Measurements from ENCODE around the gene SCN1A.

The SCN1A gene

DNA sequence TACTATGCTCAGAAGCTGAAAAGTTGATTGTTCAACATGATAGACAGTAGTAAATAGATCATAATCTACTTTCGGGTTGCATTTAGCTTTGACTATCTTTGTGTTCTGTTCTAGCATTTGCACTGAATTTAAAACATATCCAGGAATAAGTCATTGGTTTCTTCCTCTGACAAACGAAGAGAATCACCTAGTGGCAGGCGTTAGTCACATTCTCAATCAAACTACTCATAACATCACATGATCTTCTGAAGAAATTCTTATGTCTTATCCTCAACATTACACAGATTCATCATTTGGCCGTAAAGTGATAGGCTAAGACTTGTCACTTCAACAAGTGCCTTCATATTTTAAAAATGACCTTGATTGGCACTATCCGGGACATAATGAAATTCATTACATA is 110.6 kb downstream of the SCN1A start:
- Histone ChIP-seq H3K36me3 (ENCODE audit: insufficient read depth, low read length) (no peaks in the 10 kb centered on the region), H3K4me2 (ENCODE audit: low read depth, low read length, poor library complexity, severe bottlenecking) (no peak overlapping the region), H3F3A (ENCODE audit: low read depth) (no peaks in the 10 kb centered on the region), H4K20me1 (ENCODE audit: insufficient read depth, low read length, poor library complexity, severe bottlenecking) (no peaks in the 10 kb centered on the region), H3K9me3 (ENCODE audit: insufficient read depth, low read depth, low read length) (no peaks in the 10 kb centered on the region), H3K9me2 (replicated peaks; ENCODE audit: low read depth, low read length) (no peaks in the 10 kb centered on the region), H3K4me3 (ENCODE audit: low read length, poor library complexity, severe bottlenecking) (no peak overlapping the region), H3K4me1 (ENCODE audit: insufficient read depth, low read length, poor library complexity, severe bottlenecking) (no peaks in the 10 kb centered on the region), H3K9ac (ENCODE audit: low read depth, low read length, poor library complexity, severe bottlenecking) (no peak overlapping the region), H3K79me2 (ENCODE audit: insufficient read depth, low read length) (no peaks in the 10 kb centered on the region), H3K27me3 (ENCODE audit: insufficient read depth, low read length, poor library complexity, severe bottlenecking) (no peaks in the 10 kb centered on the region), H2AFZ (ENCODE audit: low read length) (no peak overlapping the region)
- TF ChIP-seq EZH2phosphoT487 (IDR thresholded peaks at IDR 0.05; ENCODE audit: borderline replicate concordance): no peak

DNA sequence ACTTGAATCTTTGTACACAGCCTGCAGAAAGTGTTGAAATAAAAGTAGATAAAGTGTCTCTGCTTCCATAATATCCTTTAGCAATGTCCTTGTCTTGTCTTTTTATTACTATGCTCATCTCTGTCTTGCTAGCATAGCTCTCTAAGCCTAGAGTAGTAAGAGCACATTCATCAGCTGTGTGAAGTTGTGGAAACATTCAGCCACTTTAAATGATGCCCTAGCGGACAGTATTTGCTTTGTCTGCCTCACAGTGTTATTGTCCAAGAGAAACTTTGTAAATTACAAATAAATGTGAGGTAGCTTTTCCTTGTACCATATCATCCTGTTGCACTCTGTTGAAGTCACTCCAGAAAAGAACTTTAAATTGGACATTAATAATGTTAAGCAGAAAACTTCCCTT is 113.9 kb downstream of the SCN1A start:
- Histone ChIP-seq H2AFZ (ENCODE audit: low read length) (no peak overlapping the region), H3K27me3 (ENCODE audit: insufficient read depth, low read length, poor library complexity, severe bottlenecking) (no peaks in the 10 kb centered on the region), H3K4me2 (ENCODE audit: low read depth, low read length, poor library complexity, severe bottlenecking) (no peak overlapping the region), H3K9me3 (ENCODE audit: insufficient read depth, low read depth, low read length) (no peaks in the 10 kb centered on the region), H3F3A (ENCODE audit: low read depth) (no peaks in the 10 kb centered on the region), H3K79me2 (ENCODE audit: insufficient read depth, low read length) (no peaks in the 10 kb centered on the region), H3K4me3 (ENCODE audit: low read length, poor library complexity, severe bottlenecking) (no peak overlapping the region), H3K9me2 (replicated peaks; ENCODE audit: low read depth, low read length) (no peaks in the 10 kb centered on the region), H4K20me1 (ENCODE audit: insufficient read depth, low read length, poor library complexity, severe bottlenecking) (no peaks in the 10 kb centered on the region), H3K4me1 (ENCODE audit: insufficient read depth, low read length, poor library complexity, severe bottlenecking) (no peaks in the 10 kb centered on the region), H3K36me3 (ENCODE audit: insufficient read depth, low read length) (no peaks in the 10 kb centered on the region), H3K9ac (ENCODE audit: low read depth, low read length, poor library complexity, severe bottlenecking) (no peak overlapping the region)
- TF ChIP-seq EZH2phosphoT487 (IDR thresholded peaks at IDR 0.05; ENCODE audit: borderline replicate concordance): no peak
- TF ChIP-seq, protein P1, sequence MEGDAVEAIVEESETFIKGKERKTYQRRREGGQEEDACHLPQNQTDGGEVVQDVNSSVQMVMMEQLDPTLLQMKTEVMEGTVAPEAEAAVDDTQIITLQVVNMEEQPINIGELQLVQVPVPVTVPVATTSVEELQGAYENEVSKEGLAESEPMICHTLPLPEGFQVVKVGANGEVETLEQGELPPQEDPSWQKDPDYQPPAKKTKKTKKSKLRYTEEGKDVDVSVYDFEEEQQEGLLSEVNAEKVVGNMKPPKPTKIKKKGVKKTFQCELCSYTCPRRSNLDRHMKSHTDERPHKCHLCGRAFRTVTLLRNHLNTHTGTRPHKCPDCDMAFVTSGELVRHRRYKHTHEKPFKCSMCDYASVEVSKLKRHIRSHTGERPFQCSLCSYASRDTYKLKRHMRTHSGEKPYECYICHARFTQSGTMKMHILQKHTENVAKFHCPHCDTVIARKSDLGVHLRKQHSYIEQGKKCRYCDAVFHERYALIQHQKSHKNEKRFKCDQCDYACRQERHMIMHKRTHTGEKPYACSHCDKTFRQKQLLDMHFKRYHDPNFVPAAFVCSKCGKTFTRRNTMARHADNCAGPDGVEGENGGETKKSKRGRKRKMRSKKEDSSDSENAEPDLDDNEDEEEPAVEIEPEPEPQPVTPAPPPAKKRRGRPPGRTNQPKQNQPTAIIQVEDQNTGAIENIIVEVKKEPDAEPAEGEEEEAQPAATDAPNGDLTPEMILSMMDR (conservative IDR thresholded peaks at IDR 0.05; ENCODE audit: low read length): no peak

DNA sequence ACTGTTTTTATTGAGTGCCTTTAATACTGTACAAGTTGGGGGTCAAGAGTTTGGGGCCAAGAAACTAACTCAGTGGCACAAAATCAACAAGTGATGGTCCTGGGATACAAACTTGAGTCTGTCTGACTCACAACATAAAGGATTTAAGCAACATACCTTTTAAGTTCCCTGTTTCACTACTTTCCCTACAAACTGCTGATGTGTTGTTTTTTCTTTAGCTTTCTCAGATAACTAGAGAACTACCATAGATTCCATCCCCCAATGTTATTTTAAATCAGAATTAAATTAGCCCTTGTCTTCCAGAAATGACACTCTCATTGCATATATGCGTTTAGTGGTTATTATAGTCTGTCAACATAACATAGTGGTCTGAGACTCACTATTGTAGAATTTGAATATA is 116.2 kb downstream of the SCN1A start:
- no peaks in the 10 kb centered on the region for H3K9me2 ChIP-seq (replicated peaks; ENCODE audit: low read depth, low read length)
- H3K27me3 ChIP-seq (ENCODE audit: insufficient read depth, low read length, poor library complexity, severe bottlenecking): no peaks in the 10 kb centered on the region
- no peaks in the 10 kb centered on the region for H4K20me1 ChIP-seq (ENCODE audit: insufficient read depth, low read length, poor library complexity, severe bottlenecking)
- no peaks in the 10 kb centered on the region for H3K79me2 ChIP-seq (ENCODE audit: insufficient read depth, low read length)
- H2AFZ ChIP-seq (ENCODE audit: low read length): no peak overlapping the region
- no peaks in the 10 kb centered on the region for H3K9me3 ChIP-seq (ENCODE audit: insufficient read depth, low read depth, low read length)
- no peaks in the 10 kb centered on the region for H3F3A ChIP-seq (ENCODE audit: low read depth)
- H3K9ac ChIP-seq (ENCODE audit: low read depth, low read length, poor library complexity, severe bottlenecking): no peak overlapping the region
- TF ChIP-seq, protein P1 (conservative IDR thresholded peaks at IDR 0.05; ENCODE audit: low read length): no peak
- no peak for TF ChIP-seq EZH2phosphoT487 (IDR thresholded peaks at IDR 0.05; ENCODE audit: borderline replicate concordance)
- H3K4me1 ChIP-seq (ENCODE audit: insufficient read depth, low read length, poor library complexity, severe bottlenecking): no peaks in the 10 kb centered on the region
- H3K4me2 ChIP-seq (ENCODE audit: low read depth, low read length, poor library complexity, severe bottlenecking): no peak overlapping the region
- H3K4me3 ChIP-seq (ENCODE audit: low read length, poor library complexity, severe bottlenecking): no peak overlapping the region
- H3K36me3 ChIP-seq (ENCODE audit: insufficient read depth, low read length): no peaks in the 10 kb centered on the region

DNA sequence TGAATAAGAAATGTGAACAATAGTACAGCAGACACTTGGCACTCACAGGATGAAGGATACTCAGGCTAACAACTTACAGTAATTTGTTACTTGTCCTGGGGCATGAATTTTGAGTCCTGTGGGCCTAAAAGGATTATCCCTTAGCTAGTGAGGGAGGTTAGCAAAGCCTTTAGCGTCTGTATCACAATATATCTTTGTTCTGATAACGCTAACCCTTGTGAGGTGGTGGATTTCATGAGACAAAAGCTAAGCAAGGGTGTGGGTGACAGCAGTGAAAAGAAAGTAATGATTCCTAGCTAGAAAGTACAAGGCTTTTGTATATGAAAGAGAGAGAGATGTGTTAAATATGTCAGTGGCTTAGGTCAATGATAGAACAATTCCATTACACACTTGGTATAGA is 127.4 kb downstream of the SCN1A start:
- no peaks in the 10 kb centered on the region for H4K20me1 ChIP-seq (ENCODE audit: insufficient read depth, low read length, poor library complexity, severe bottlenecking)

More for the DNA sequence above, 127.4 kb downstream of the SCN1A start:
- no peak overlapping the region for H2AFZ ChIP-seq (ENCODE audit: low read length)
- H3K36me3 ChIP-seq (ENCODE audit: insufficient read depth, low read length): no peaks in the 10 kb centered on the region
- no peaks in the 10 kb centered on the region for H3F3A ChIP-seq (ENCODE audit: low read depth)
- no peaks in the 10 kb centered on the region for H3K79me2 ChIP-seq (ENCODE audit: insufficient read depth, low read length)
- no peak overlapping the region for H3K4me3 ChIP-seq (ENCODE audit: low read length, poor library complexity, severe bottlenecking)
- TF ChIP-seq EZH2phosphoT487 (IDR thresholded peaks at IDR 0.05; ENCODE audit: borderline replicate concordance): no peak
- no peaks in the 10 kb centered on the region for H3K9me3 ChIP-seq (ENCODE audit: insufficient read depth, low read depth, low read length)
- no peak overlapping the region for H3K9ac ChIP-seq (ENCODE audit: low read depth, low read length, poor library complexity, severe bottlenecking)
- no peaks in the 10 kb centered on the region for H3K9me2 ChIP-seq (replicated peaks; ENCODE audit: low read depth, low read length)
- no peak overlapping the region for H3K4me2 ChIP-seq (ENCODE audit: low read depth, low read length, poor library complexity, severe bottlenecking)
- H3K27me3 ChIP-seq (ENCODE audit: insufficient read depth, low read length, poor library complexity, severe bottlenecking): no peaks in the 10 kb centered on the region
- no peaks in the 10 kb centered on the region for H3K4me1 ChIP-seq (ENCODE audit: insufficient read depth, low read length, poor library complexity, severe bottlenecking)

Measured in Loucy (cell line).